DMS114 treated with DMSO at 0.1 percent for 48 hours (cell line): Measurements from ENCODE around the gene SLC38A1.
A peak's percentile ranks its signal among the peaks of the same experiment; 100 is the strongest.
"Not testable (repeated sequence)": the region's sequence is repeated elsewhere in the genome, so short reads cannot be mapped to it uniquely, and the experiment has no call there.

ENCODE experiments used
- DNase-seq: peaks from one replicate; lab custom pipeline; 2025; ENCODE audit not compliant: unreplicated experiment; lab: John Stamatoyannopoulos, UW

The SLC38A1 gene

DNA sequence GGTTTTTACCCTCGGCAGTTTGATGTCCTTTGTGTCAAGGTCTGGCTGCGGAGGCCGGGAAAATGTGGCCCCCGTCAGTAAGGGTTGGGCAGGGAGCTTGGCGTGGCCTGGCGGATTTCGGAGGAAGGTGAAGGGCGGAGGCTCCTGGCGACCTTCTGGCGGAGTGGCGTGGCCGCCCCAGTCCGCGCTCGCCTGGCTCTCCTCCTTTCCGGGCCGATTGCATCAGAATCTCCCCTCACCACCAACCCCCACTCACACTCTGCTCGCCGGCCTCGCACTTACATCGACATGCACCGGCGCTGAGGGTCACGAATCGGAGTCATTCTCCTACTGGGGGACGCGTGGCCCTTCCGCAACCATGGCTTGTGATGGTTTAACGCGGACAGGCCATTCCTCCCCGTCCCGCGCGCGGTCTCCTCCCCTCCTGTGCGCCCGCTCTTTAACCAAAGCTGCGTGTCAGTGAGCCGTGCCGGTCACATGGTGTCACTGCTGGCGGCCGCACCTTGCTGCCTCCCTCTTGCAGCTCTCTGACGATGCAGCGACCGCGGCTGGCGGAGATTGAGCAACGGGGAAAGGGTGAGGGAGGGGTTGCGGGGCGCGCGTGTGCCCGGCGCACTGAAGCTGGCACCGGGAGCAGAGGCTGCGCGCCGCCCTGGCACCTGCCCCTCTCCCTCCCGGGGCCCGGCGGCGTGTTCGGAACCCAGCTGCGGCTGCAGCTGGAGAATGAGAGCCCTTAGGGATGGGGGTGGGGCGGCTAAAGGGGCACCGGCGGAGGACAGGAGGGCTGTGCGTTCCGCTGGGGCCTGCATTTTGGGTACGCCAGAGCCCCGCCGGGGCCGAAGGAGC is at the start of gene SLC38A1:
Gene SLC38A1 (minus strand): TSS at position 461 of the 846 bp plus-strand sequence. CDS start 29,243 bp downstream, outside the sequence.
- DNase-seq: no peak

DNA sequence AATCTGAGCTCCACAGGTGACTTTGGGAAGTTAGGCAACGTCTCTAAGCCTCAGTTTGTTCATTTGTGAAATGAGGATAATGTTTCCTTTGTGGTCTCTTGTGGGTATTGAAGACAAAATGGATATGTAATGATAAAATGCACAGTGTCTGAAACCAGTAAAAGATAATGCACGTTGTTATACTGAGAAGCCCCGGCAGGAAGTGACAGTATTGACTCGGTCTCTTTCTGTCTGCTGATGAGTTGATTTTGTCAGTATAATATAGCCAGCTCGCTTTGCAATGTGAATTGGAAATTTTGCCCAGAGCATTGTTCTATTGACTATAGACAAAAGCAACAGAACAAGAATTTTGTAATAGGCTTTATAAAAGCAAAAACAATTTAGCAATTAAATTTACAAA is 49.2 kb upstream of the SLC38A1 start:
- DNase-seq: no peak

- DNase-seq: no peak
Observed at GRCh38 chr12:46304070-46304469, 35.2 kb upstream of the SLC38A1 start.

DNA sequence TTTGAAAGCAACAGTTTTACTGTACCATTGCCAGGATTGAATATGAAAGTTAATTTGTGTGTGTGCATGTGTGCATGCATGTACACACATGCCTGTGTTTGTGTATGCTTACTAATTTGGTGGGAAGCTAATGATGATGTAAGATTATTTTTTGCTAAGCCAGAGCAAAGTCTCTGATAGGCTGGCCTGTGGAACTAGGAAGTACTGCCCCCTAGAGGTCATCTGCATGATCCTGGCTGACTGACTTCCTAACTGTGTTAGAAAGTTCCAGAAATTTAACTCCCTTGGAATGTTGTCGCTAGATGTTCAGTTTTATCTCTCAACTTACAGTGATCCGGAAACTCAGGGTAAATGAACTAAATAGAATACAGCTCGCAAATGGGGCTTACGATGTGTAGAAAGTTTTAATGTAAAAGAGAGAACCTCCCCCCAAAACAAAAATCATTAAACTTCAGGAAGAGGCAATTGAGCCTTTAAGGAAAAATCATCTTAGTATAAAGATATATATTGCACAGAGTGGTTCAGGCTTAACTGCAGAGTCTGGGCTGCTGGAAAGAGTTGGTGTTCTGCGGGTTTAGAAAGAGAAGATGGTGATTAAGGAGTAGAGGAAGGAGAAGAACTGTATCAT is 34.3 kb upstream of the SLC38A1 start:
- no peak for DNase-seq

- no peak for DNase-seq
Observed at GRCh38 chr12:46300910-46301309, 32.1 kb upstream of the SLC38A1 start.

DNA sequence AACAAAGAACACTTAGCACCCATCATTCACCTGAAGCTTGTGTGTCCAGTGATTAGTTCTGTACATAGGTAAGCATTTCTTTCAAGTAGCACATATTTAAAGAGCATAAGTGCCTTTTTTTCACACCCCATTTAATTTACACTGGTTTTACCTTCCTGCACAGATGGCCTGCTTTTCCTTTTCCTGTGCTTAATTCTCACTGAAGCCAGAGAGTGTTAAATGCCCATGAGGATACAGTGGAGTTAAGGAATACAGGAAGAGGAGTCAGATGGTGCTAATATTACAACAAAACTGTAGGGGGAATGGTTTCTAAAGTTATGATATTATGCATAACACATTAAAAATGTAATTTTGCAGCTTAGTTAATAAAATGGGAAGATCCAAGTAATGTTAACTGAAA is 31.0 kb upstream of the SLC38A1 start:
- DNase-seq: no peak

DNA sequence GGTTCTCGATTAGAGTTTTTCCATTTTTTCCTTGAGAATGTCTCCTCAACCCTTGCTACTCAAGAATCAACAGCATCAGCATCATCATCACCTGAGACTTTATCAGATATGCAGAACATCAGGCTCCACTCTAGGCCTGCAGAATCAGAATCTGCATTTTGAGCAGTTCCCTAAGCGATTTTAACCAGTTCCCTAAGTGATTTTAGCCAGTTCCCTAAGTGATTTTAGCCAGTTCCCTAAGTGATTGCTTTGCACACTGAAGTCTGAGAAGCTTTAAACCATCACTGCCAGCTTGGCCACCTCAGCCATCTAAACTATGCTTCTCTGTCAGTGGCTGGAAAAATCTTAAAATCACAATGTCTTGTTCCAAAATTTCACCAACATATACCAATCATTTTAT is 29.4 kb upstream of the SLC38A1 start:
- no peak for DNase-seq

DNA sequence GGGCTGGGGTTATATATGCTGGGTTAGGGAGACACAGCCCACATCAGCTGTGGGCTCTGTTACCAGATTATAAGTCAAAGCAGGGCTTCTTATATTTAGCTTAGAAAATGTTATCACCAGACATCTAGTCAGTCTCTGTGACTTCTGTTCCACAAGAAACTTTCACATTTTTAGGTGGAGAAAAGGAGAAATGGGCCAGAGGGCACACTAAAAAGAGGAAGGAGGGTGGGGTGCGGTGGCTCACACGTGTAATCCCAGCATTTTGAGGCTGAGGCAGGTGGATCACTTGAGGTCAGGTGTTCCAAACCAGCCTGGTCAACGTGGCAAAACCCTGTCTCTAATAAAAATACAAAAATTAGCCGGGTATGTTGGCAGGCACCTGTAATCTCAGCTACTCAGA is 28.0 kb upstream of the SLC38A1 start:
- no peak for DNase-seq

DNA sequence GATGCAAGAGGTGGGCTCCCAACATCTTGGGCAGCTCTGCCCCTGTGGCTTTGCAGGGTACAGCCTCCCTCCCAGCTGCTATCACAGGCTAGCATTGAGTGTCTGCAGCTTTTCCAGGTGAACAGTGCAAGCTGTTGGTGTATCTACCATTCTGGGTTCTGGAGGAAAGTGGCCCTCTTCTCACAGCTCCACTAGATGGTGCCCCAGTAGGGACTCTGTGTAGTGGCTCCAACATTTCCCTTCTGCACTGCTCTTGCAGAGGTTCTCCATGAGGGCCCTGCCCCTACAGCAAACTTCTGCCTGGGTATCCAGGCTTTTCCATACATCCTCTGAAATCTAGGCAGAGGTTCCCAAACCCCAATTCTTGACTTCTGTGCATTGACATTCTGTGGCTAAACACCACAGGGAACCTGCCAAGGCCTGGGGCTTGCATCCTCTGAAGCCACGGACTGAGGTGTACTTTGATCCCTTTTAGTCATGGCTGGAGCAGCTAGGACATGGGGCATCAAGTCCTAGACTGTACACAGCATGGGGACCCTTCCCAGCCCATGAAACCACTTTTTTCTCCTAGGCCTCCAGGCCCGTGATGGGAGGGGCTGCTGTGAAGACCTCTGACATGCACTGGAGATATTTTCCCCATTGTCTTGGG is 24.0 kb upstream of the SLC38A1 start:
- DNase-seq: no peak

GRCh38 chr12:46291953-46292352 is 23.1 kb upstream of the SLC38A1 start:
- not testable (repeated sequence) for DNase-seq

GRCh38 chr12:46285177-46285576 is 16.3 kb upstream of the SLC38A1 start:
- not testable (repeated sequence) for DNase-seq

DNA sequence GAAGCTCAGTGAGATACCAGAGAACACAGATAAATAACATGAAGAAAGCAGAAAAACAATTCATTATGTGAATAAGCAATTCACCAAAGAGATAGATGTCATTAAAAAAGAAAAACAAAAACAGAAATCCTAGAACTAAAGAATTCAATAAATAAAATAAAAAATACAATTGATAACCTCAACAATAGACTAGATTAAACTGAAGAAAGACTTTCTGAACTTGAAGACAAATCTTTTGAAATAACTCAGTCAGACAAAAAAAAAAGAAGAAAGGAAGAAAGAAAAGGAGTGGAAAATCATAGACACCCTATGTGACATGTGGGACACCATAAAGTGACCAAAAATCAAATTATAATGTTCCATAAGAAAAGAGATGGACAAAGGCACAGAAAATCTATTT is 14.0 kb upstream of the SLC38A1 start:
- no peak for DNase-seq

DNA sequence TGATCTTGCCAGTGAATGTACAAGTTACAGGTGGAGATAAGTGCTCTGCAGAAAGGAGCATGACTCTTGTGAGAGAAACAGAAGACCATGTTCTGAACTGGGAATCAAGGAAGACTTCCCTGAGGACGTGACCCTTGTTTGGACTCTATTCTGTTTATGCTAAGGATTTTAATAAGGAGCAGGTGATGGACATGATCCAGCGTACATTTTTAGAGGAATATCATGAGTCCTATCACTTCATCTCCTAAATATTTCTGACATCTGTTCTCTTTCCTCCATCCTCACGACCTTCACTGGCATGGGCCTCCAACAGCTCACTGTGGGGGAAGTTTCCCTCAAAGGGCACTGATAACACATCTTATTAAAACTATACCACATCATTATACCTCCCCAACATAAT is 7.9 kb upstream of the SLC38A1 start:
- no peak for DNase-seq

- no peak for DNase-seq
Observed at GRCh38 chr12:46271863-46272262, 3.0 kb upstream of the SLC38A1 start.

DNA sequence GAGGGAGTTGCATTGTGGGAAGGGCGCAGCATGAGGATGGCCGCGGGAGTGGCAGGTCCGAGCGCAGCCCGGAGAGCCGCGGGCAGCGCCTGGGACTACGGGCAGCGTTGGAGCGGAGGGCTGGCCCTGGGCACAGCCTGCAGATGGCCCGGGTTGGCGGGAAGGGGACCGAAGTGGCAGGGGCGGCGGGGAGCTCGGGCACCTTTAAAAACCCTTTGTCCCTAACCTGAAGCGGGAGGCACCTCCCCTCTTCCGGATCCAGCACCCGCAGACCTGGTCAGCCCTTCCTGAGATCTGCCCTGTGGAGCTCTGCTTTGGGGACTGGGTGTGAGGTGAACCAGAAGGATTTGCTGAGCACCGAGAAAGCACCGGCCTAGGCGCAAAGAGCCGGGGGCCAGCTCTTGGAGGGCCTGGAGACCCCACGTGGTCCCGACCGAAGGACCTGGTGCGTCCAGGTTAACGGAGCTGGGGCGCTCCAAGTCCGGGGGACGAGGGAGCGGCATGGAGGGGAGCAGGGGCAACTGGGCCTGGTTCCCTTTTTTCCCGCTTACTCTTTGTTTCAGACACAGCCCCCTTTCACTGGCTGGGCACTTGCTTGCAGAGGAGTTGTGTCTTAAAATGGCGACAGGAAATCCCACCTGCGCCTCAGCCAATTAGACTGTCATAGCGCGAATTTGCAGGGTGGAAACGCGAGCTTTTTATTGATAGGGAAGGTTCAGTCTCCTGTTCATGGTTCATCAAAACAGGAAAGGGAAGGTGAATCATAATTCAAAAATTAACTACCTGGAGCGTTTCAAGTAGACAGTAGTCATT is 792 bp upstream of the SLC38A1 start:
- no peak for DNase-seq

- DNase-seq: no peak
Observed at GRCh38 chr12:46267825-46268582, 839 bp downstream of the SLC38A1 start.

DNA sequence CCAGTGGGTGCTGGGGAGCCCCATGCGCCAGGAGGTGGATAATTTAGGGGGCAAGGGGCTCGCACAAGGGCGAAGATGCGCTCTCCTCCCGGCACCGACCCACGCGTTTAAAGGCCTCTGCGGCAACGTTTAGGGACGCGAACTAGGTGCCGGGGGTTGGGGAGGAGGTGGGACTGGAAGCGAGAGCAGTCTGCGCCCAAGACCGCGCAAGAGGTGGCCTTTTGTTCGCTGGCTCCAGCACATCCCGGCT is 1.3 kb downstream of the SLC38A1 start:
- no peak for DNase-seq

- DNase-seq: no peak
Observed at GRCh38 chr12:46266869-46267574, 1.8 kb downstream of the SLC38A1 start.

DNA sequence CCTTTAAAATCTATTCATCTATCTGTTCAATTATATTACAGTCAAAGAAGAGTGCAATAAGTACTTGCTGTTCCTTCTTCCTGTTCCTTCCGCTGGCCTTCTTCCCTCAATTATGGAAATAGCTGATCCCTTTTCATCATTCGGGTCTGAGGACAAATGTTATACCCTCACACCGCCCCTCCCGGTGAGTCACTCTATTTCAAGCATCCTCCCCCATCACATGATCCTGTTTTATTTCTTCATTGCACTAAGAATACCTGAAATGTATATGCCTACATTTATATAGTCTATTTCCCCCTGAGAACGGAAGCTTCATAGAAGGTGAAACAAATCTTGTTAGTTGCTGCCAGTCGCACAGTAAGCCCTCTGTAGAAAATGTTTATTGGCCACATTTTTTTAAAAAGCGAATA is 2.5 kb downstream of the SLC38A1 start:
- peak; percentile 63 for DNase-seq

DNA sequence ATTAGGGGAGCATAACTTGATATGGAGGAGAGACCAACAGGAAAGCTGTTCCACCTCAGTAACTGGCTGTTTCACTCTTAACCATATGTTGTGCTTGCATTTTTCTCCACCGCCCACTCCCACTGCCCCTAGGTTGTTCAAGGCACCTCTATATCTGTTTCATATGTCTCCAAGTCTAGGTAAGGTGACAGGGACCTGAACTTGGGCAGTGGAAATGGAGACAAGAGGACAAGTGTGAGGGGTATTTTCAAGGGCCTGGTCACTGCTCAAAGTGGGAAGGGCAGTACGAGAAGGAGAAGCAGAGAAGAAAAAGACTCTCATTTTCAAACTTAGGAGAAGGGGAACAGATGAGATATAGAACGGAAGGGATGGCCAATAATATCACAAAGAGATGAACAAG is 3.1 kb downstream of the SLC38A1 start:
- no peak for DNase-seq
